ENCODE data around the gene COL15A1.

DNA sequence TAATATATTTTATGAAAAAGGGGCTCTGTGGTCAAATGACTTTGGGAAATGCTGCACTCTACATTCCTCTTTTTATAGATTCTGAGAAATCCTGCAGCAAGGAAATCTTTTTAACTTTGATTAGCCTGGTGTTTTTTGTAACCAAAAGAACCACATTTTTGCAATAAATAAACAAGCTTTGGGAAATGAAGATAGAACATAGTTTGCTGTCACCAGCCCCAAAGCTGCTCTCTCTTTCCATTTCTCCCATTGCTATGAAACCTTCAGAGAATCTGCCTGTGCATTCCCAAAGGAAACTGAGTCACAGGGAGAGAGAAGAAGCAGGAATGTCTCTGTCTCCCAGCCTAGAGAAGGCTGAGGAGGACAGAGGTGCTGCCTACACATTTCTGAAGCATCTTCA is 59.0 kb downstream of the COL15A1 start:
- TF ChIP-seq, protein P1, sequence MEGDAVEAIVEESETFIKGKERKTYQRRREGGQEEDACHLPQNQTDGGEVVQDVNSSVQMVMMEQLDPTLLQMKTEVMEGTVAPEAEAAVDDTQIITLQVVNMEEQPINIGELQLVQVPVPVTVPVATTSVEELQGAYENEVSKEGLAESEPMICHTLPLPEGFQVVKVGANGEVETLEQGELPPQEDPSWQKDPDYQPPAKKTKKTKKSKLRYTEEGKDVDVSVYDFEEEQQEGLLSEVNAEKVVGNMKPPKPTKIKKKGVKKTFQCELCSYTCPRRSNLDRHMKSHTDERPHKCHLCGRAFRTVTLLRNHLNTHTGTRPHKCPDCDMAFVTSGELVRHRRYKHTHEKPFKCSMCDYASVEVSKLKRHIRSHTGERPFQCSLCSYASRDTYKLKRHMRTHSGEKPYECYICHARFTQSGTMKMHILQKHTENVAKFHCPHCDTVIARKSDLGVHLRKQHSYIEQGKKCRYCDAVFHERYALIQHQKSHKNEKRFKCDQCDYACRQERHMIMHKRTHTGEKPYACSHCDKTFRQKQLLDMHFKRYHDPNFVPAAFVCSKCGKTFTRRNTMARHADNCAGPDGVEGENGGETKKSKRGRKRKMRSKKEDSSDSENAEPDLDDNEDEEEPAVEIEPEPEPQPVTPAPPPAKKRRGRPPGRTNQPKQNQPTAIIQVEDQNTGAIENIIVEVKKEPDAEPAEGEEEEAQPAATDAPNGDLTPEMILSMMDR (IDR thresholded peaks at IDR 0.05) = no peak
- no peak for TF ChIP-seq EZH2 (IDR thresholded peaks at IDR 0.05; ENCODE audit: borderline replicate concordance, insufficient read depth, low read depth, low read length, poor library complexity, severe bottlenecking)
